Measurements from ENCODE around the gene RAET1L.

DNA sequence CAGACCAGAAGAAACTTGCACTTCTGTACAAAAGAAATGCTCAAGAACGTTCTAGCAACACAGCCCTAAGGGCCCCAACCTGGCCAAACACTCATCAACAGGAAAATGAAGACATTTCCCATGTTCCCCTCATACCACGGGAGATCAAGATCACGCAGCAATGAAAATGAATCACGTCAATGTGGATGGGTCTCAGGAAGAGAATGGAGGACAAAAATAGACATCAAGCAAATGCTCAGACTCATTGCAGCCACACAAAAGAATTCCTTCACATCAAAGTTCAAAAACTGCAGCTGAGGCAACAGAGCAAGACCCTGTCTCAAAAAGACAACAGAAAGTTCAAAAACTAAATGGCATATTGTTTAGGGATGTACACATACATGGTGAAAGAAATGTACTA lies 25.5 kb upstream of the RAET1L start:
- TF ChIP-seq CTCF (IDR thresholded peaks at IDR 0.05): no peak
- no peak for TF ChIP-seq POLR2A (IDR thresholded peaks at IDR 0.05)

Data from adrenal gland (tissue), 5 donors.